Anterior cingulate cortex (tissue), 58 donors: ENCODE measurements around the gene TP53TG5.

Source experiments
- DNase-seq, 58 donors: peaks; one replicate each; lab custom pipeline; 2025; lab: John Stamatoyannopoulos, UW

The TP53TG5 gene

GRCh38 chr20:45336530-45337366 lies 41.4 kb downstream of the TP53TG5 start:
- DNase-seq, result peak in 20 of 58 donors; percentile 15 to 78 (median 38)

- DNase-seq, result no peak
Observed at GRCh38 chr20:45330476-45330875, 47.6 kb downstream of the TP53TG5 start.

GRCh38 chr20:45329497-45330319 lies 48.4 kb downstream of the TP53TG5 start:
- no peak for DNase-seq

- no peak for DNase-seq
Observed at GRCh38 chr20:45328451-45328850, 49.7 kb downstream of the TP53TG5 start.

GRCh38 chr20:45325371-45325770 lies 52.8 kb downstream of the TP53TG5 start:
- DNase-seq, result no peak

- no peak for DNase-seq
Observed at GRCh38 chr20:45323731-45324130, 54.4 kb downstream of the TP53TG5 start.

GRCh38 chr20:45322952-45323383 lies 55.2 kb downstream of the TP53TG5 start:
- peak in 45 of 58 donors; percentile 11 to 73 (median 48) for DNase-seq
